OCI-LY1 (cell line): Measurements from ENCODE around the gene ATXN1.
"Not testable (repeated sequence)": the region's sequence is repeated elsewhere in the genome, so short reads cannot be mapped to it uniquely, and the experiment has no call there.

Experiments
- H2AFZ ChIP-seq: fragments of 200-600 bp; sonication (generic), shearing (Covaris generic); 2 replicates; pipeline ENCODE4 v1.6.0; 2014; ENCODE audit warnings: antibody characterized with exemption, mild to moderate bottlenecking, low read length
- H3F3A ChIP-seq: fragments of 200-600 bp; sonication (generic), shearing (Covaris generic); 2 replicates; pipeline ENCODE4 v1.6.0; 2014; ENCODE audit warnings: mild to moderate bottlenecking, antibody characterized with exemption, low read length, moderate library complexity; ENCODE audit not compliant: insufficient read depth
- H3K27ac ChIP-seq: fragments of 200-600 bp; sonication (generic); 2 replicates; pipeline ENCODE4 v1.5.1; 2014; ENCODE audit warnings: low read length, mixed run types, mild to moderate bottlenecking, low read depth; ENCODE audit not compliant: poor library complexity, severe bottlenecking
- H3K27me3 ChIP-seq: fragments of 200-600 bp; sonication (generic); 2 replicates; pipeline ENCODE4 v1.6.0; 2014; ENCODE audit warnings: antibody characterized with exemption, mild to moderate bottlenecking, low read length, moderate library complexity; ENCODE audit not compliant: insufficient read depth
- H3K36me3 ChIP-seq: fragments of 200-600 bp; sonication (generic); 2 replicates; pipeline ENCODE4 v1.6.1; 2014; ENCODE audit warnings: mild to moderate bottlenecking, antibody characterized with exemption, low read length, moderate library complexity, mixed read lengths; ENCODE audit not compliant: insufficient read depth
- H3K4me1 ChIP-seq: fragments of 200-600 bp; sonication (generic); 2 replicates; pipeline ENCODE4 v1.5.1; 2014; ENCODE audit warnings: mild to moderate bottlenecking, low read length, moderate library complexity; ENCODE audit not compliant: insufficient read depth, severe bottlenecking
- H3K4me2 ChIP-seq: fragments of 200-600 bp; sonication (generic), shearing (Covaris generic); 2 replicates; pipeline ENCODE4 v1.6.1; 2014; ENCODE audit warnings: low read length
- H3K4me3 ChIP-seq: fragments of 200-600 bp; sonication (generic); 2 replicates; pipeline ENCODE4 v1.5.1; 2014; ENCODE audit warnings: low read length, low read depth, mild to moderate bottlenecking, mixed read lengths; ENCODE audit not compliant: poor library complexity, severe bottlenecking
- H3K79me2 ChIP-seq: fragments of 200-600 bp; shearing (Covaris generic); 2 replicates; pipeline ENCODE4 v1.6.1; 2016; ENCODE audit warnings: mixed run types, low read length, mixed read lengths; ENCODE audit not compliant: insufficient read depth
- H3K9ac ChIP-seq: fragments of 200-600 bp; sonication (generic), shearing (Covaris generic); 2 replicates; pipeline ENCODE4 v1.6.1; 2014; ENCODE audit warnings: mild to moderate bottlenecking, low read length, mixed read lengths
- H3K9me2 ChIP-seq: fragments of 200-600 bp; sonication (generic), shearing (Covaris generic); 2 replicates; pipeline ENCODE4 v1.6.1; 2014; ENCODE audit warnings: low read depth, mild to moderate bottlenecking, low read length, mixed read lengths
- H3K9me3 ChIP-seq: fragments of 200-600 bp; shearing (Covaris generic); 2 replicates; pipeline ENCODE4 v1.6.1; 2014; ENCODE audit warnings: low read length, mixed read lengths
- H4K20me1 ChIP-seq: fragments of 200-600 bp; sonication (generic), shearing (Covaris generic); 2 replicates; pipeline ENCODE4 v1.6.0; 2016; ENCODE audit warnings: mild to moderate bottlenecking, low read length; ENCODE audit not compliant: insufficient read depth
- EZH2 ChIP-seq: fragments of 200-600 bp; sonication (generic), shearing (Covaris generic); IDR thresholded peaks from 2 replicates; pipeline ENCODE4 v1.8.0; 2017; ENCODE audit warnings: borderline replicate concordance, mixed run types, mild to moderate bottlenecking, antibody characterized with exemption, low read length, moderate library complexity, mixed read lengths
- TF ChIP-seq, protein P1 (sequence below): fragments of 200-600 bp; sonication (generic), shearing (Covaris generic); IDR thresholded peaks from 2 replicates; pipeline ENCODE4 v1.5.1; 2017; ENCODE audit warnings: mild to moderate bottlenecking, antibody characterized with exemption, low read length, moderate library complexity, mixed read lengths

ATXN1 gene

DNA sequence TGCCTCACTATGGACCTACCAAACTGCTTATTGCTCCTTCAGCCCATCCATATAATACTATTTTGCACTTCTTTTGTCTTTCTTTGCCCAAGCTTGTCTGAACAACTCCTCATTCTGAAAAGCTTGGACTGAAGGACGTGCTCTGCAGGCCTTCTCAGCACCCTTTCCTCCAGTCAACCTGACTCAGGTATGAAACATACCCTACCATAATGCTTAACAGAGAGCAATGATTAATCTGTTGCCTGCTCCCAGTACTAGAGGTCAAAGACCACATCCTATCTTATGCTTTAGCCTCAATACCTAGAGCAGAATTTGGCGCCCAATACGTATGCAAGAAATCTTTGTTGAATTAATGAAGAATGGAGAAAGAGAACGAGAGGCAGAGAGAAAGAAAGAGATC is 55.2 kb downstream of the ATXN1 start:
- no peaks in the 10 kb centered on the region for H3K4me1 ChIP-seq
- no peak overlapping the region for H3K4me3 ChIP-seq
- TF ChIP-seq, protein P1, sequence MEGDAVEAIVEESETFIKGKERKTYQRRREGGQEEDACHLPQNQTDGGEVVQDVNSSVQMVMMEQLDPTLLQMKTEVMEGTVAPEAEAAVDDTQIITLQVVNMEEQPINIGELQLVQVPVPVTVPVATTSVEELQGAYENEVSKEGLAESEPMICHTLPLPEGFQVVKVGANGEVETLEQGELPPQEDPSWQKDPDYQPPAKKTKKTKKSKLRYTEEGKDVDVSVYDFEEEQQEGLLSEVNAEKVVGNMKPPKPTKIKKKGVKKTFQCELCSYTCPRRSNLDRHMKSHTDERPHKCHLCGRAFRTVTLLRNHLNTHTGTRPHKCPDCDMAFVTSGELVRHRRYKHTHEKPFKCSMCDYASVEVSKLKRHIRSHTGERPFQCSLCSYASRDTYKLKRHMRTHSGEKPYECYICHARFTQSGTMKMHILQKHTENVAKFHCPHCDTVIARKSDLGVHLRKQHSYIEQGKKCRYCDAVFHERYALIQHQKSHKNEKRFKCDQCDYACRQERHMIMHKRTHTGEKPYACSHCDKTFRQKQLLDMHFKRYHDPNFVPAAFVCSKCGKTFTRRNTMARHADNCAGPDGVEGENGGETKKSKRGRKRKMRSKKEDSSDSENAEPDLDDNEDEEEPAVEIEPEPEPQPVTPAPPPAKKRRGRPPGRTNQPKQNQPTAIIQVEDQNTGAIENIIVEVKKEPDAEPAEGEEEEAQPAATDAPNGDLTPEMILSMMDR: no peak
- no peak for TF ChIP-seq EZH2
- H2AFZ ChIP-seq: no peak overlapping the region
- H3K9ac ChIP-seq: no peak overlapping the region
- no peaks in the 10 kb centered on the region for H3F3A ChIP-seq
- no peaks in the 10 kb centered on the region for H3K79me2 ChIP-seq
- H3K27ac ChIP-seq: no peak overlapping the region
- H3K27me3 ChIP-seq: no peaks in the 10 kb centered on the region
- no peaks in the 10 kb centered on the region for H3K9me3 ChIP-seq
- H4K20me1 ChIP-seq: no peaks in the 10 kb centered on the region
- no peaks in the 10 kb centered on the region for H3K36me3 ChIP-seq
- no peak overlapping the region for H3K4me2 ChIP-seq
- no peaks in the 10 kb centered on the region for H3K9me2 ChIP-seq

DNA sequence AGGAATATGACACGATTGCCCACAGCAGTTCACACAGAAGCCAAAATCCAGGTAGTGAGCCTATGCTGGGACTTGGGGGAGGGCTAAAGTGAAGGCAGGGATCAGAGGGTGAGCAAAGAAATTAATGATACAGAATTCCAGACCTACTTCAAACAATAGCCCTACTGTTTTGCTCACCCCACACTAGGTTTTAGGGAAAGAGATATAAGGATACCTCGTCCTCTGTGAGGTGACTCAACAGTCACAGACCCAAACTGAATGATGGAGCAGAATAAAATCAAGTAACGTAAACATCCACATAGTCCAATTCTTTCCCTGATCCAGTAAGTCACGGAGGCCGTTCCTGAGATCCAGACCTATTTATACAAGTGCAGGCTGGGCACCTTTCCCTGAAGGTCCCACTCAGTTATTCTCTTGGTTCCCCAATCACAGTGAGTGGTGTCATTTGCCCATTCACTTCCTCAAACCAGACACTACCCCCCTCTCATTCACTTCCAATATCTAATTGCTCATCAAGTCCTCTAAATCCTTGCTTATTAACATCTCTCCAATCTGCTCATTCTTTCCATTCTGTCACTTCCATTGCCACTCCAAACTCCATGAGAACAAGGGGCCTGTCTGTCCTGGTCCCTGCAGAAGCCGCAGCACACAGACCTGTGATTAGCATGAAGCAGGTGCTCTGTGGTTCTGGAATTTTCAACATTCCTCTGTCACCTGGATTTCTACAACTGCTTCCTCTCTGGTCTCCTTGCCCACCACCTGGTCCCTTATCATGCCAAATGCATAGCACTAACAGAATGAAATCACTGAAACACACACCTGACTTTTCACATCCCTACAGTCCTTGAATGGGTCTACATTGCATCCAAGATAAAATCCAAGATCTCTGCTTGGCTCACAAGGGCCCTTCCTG is 55.9 kb downstream of the ATXN1 start:
- Histone ChIP-seq H2AFZ (no peak overlapping the region), H3K9me3 (no peaks in the 10 kb centered on the region), H4K20me1 (no peaks in the 10 kb centered on the region), H3K4me3 (no peak overlapping the region), H3K9ac (no peak overlapping the region), H3K9me2 (no peaks in the 10 kb centered on the region), H3K4me2 (no peak overlapping the region), H3K27me3 (no peaks in the 10 kb centered on the region), H3K36me3 (no peaks in the 10 kb centered on the region), H3F3A (no peaks in the 10 kb centered on the region), H3K79me2 (no peaks in the 10 kb centered on the region), H3K4me1 (no peaks in the 10 kb centered on the region), H3K27ac (no peak overlapping the region)
- TF ChIP-seq EZH2: no peak
- TF ChIP-seq, protein P1: no peak

DNA sequence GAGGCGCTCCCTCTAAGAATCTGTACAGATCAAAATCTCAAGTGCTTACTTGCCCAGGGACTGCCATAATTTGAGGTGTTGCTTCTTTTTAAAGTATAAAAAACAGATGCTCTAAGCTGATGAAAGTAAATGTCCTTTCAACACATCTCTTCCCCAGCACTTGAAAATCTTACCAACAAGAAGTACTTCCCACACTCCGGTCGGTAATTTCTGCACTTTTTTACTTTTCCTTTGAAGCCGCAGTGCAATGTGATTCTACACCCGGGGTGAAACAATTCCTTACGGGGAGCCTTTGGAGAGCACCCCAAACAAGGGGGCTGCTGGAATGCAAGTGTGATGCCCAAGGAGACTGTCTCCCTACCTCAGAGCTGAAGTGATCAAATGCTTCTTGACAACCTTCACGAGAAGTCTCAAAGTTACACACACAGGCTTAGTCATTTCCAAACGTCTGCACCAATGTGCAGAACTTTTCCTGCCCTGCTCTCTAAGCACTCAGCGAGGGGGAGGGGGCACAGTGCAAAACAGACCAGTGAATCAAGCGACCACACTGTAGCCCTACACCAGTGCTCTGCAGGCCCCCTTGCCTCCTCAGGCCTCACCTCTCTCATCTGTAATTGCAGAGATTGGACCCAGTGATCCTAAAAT is 56.7 kb downstream of the ATXN1 start:
- no peaks in the 10 kb centered on the region for H3K36me3 ChIP-seq
- H3K27me3 ChIP-seq: no peaks in the 10 kb centered on the region
- no peaks in the 10 kb centered on the region for H3K9me3 ChIP-seq
- H3F3A ChIP-seq: no peaks in the 10 kb centered on the region
- no peak overlapping the region for H3K4me2 ChIP-seq
- H3K4me3 ChIP-seq: no peak overlapping the region
- no peaks in the 10 kb centered on the region for H3K4me1 ChIP-seq
- TF ChIP-seq EZH2: no peak
- TF ChIP-seq, protein P1: no peak
- no peak overlapping the region for H3K27ac ChIP-seq
- no peaks in the 10 kb centered on the region for H3K79me2 ChIP-seq
- no peak overlapping the region for H3K9ac ChIP-seq
- no peak overlapping the region for H2AFZ ChIP-seq
- H3K9me2 ChIP-seq: no peaks in the 10 kb centered on the region
- H4K20me1 ChIP-seq: no peaks in the 10 kb centered on the region

DNA sequence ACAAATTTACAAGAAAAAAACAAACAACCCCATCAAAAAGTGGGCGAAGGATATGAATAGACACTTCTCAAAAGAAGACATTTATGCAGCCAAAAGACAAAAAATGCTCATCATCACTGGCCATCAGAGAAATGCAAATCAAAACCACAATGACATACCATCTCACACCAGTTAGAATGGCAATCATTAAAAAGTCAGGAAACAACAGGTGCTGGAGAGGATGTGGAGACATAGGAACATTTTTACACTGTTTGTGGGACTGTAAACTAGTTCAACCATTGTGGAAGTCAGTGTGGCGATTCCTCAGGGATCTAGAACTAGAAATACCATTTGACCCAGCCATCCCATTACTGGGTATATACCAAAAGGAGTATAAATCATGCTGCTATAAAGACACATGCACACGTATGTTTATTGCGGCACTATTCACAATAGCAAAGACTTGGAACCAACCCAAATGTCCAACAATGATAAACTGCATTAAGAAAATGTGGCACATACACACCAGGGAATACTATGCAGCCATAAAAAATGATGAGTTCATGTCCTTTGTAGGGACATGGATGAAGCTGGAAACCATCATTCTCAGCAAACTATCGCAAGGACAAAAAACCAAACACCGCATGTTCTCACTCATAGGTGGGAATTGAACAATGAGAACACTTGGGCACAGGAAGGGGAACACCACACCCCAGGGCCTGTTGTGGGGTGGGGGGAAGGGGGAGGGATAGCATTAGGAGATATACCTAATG is 58.5 kb downstream of the ATXN1 start:
- not testable (repeated sequence) for H3K36me3 ChIP-seq, H3K27me3 ChIP-seq, H3K4me2 ChIP-seq, H3K9me2 ChIP-seq, H3K79me2 ChIP-seq, H3K9ac ChIP-seq, H2AFZ ChIP-seq, H3K9me3 ChIP-seq, H3F3A ChIP-seq, H3K4me3 ChIP-seq, H4K20me1 ChIP-seq, H3K27ac ChIP-seq, H3K4me1 ChIP-seq
